ENCODE data around the gene SPAAR. TPM values are rescaled to one million over a fixed set of nuclear protein-coding genes. Genes with fewer than 3 reads are reported as not detected.

Gene SPAAR
- total and polyA plus RNA-seq, 11 donors: 4.1 to 11.3 (median 7.0) TPM

GRCh38 chr9:35940458-35941407, 31.4 kb downstream of the SPAAR start:
- Histone ChIP-seq H3K27ac (peak overlapping the region in 2 of 12 donors; percentile 26 to 46), H3K9me3 (peaks cover 0 to 3% (median 0%) of the 10 kb centered on the region in 12 donors), H3K36me3 (no peaks in the 10 kb centered on the region), H3K4me1 (peaks cover 0 to 27% (median 9%) of the 10 kb centered on the region in 12 donors), H3K27me3 (no peaks in the 10 kb centered on the region), H3K4me3 (no peak overlapping the region)
- WGBS, 4 donors: 68 to 73% (median 70%) methylated on average over 7 of the region's 7 CpGs
- intact Hi-C loops (cut with DNase I): no loop called here
- ATAC-seq (no peak), DNase-seq (no peak)
- TF ChIP-seq POLR2A (IDR thresholded peaks at IDR 0.05): no peak
- no peak for TF ChIP-seq CTCF (IDR thresholded peaks at IDR 0.05)

- H3K9me3 ChIP-seq: no peaks in the 10 kb centered on the region
- no peak overlapping the region for H3K4me3 ChIP-seq
- H3K4me1 ChIP-seq: peaks cover 0 to 31% (median 12%) of the 10 kb centered on the region in 12 donors
- intact Hi-C loops (cut with DNase I): no loop called here
- ATAC-seq (no peak), DNase-seq (no peak)
- TF ChIP-seq POLR2A (IDR thresholded peaks at IDR 0.05) (no peak), CTCF (IDR thresholded peaks at IDR 0.05) (no peak)
- WGBS, 4 donors: 83 to 92% (median 87%) methylated on average over 5 of the region's 5 CpGs
- H3K27me3 ChIP-seq: no peaks in the 10 kb centered on the region
- H3K36me3 ChIP-seq: no peaks in the 10 kb centered on the region
- H3K27ac ChIP-seq: no peak overlapping the region
Measured at GRCh38 chr9:35942286-35942685, 33.0 kb downstream of the SPAAR start.

- Histone ChIP-seq H3K4me3 (no peak overlapping the region), H3K4me1 (peaks cover 0 to 32% (median 15%) of the 10 kb centered on the region in 12 donors), H3K27ac (peak overlapping the region in 7 of 12 donors; percentile 11 to 73 (median 50)), H3K9me3 (no peaks in the 10 kb centered on the region), H3K27me3 (no peaks in the 10 kb centered on the region), H3K36me3 (no peaks in the 10 kb centered on the region)
- intact Hi-C loops (cut with DNase I): loop anchor here in 4 of 10 donors (2.0 kb wide), 1 partner anchor 41 kb away; no protein-coding TSS in a partner anchor
- DNase-seq (no peak), ATAC-seq (no peak)
- TF ChIP-seq CTCF (IDR thresholded peaks at IDR 0.05) (no peak), POLR2A (IDR thresholded peaks at IDR 0.05) (no peak)
- WGBS, 4 donors: 79 to 85% (median 82%) methylated on average over 3 of the region's 3 CpGs
Measured at GRCh38 chr9:35944173-35944572, 34.9 kb downstream of the SPAAR start.

GRCh38 chr9:35944841-35945240, 35.6 kb downstream of the SPAAR start:
- peak in 1 of 4 donors; percentile 15 for ATAC-seq
- Histone ChIP-seq H3K9me3 (no peaks in the 10 kb centered on the region), H3K27ac (peak overlapping the region; percentile 23 to 80 (median 64)), H3K36me3 (no peaks in the 10 kb centered on the region), H3K4me3 (no peak overlapping the region), H3K4me1 (peaks cover 0 to 34% (median 19%) of the 10 kb centered on the region in 12 donors), H3K27me3 (no peaks in the 10 kb centered on the region)
- TF ChIP-seq CTCF (IDR thresholded peaks at IDR 0.05): no peak
- no peak for TF ChIP-seq POLR2A (IDR thresholded peaks at IDR 0.05)
- no peak for DNase-seq
- intact Hi-C loops (cut with DNase I): loop anchor here in 9 of 10 donors (1.0 to 5.0 kb wide), 5 partner anchors 38 to 43 kb away; partner anchors contain the start of genes HRCT1 (in 2 of the 9) and SPAAR (in 1 of the 9)
- 61 to 87% (median 80%) methylated on average over 3 of the region's 3 CpGs for WGBS, 4 donors

All from heart left ventricle (tissue), 16 donors.